A549 (cell line): Measurements from ENCODE around the gene COQ9. TPM values are rescaled to one million over a fixed set of nuclear protein-coding genes. Genes with fewer than 3 reads are reported as not detected.
A peak's percentile ranks its signal among the peaks of the same experiment; 100 is the strongest.

ENCODE experiments used
- ATAC-seq, 2 experiments: fragments of 200-7000 bp in 1 of 2; fragments of >200 bp in 1 of 2; cut with Nextera tagmentation in 1 of 2; cut with Tn5 transposase in 1 of 2; 3 replicates each; pipeline versions ENCODE4 v1.8.0 to v1.9.1; 2018 to 2020; ENCODE audit warnings: mild to moderate bottlenecking in 1 of 2, moderate library complexity in 1 of 2
- CTCF ChIA-PET: fragments of 300-600 bp; sonication (Branson Sonifier 250); formaldehyde crosslinking; extraction: SDS; loops from one replicate; lab custom pipeline; 2021; ENCODE audit warnings: antibody characterized with exemption, inconsistent platforms; lab: Yijun Ruan, JAX
- POLR2A ChIA-PET: fragments of 350-600 bp; formaldehyde crosslinking; extraction: SDS; loops from one replicate; lab custom pipeline; 2021; ENCODE audit warnings: antibody characterized with exemption, inconsistent platforms; lab: Yijun Ruan, JAX
- DNase-seq, 2 experiments: peaks; one replicate each; pipeline versions ENCODE4 v3.0.0 to v3.0.0-alpha.2; 2011 to 2016; ENCODE audit warnings: low read depth in 1 of 2, low spot score in 1 of 2
- FAIRE-seq: peaks from 2 replicates; lab custom pipeline; 2011; peaks lifted over from hg19 to GRCh38; lab: Jason Lieb, UNC
- H3K27ac ChIP-seq, 2 experiments: fragments of >200 bp; sonication (Bioruptor Twin); formaldehyde crosslinking; 3 replicates each; pipeline ENCODE4 v1.5.1; 2016 to 2017
- H3K4me1 ChIP-seq: fragments of >200 bp; sonication (Bioruptor Twin); formaldehyde crosslinking; 3 replicates; pipeline ENCODE4 v1.6.1; 2016
- H3K4me2 ChIP-seq: fragments of >200 bp; sonication (Bioruptor Twin); formaldehyde crosslinking; 3 replicates; pipeline ENCODE4 v1.6.1; 2016
- H3K4me3 ChIP-seq: fragments of >200 bp; sonication (Bioruptor Twin); formaldehyde crosslinking; 3 replicates; pipeline ENCODE4 v1.5.1; 2016
- H3K9me3 ChIP-seq: fragments of >200 bp; sonication (Bioruptor Twin); formaldehyde crosslinking; 3 replicates; pipeline ENCODE4 v1.6.1; 2016
- FOXS1 ChIP-seq: fragments of 250-450 bp; sonication (Bioruptor Pico); IDR thresholded peaks from 2 replicates; pipeline ENCODE4 v1.5.0; 2020; ENCODE audit warnings: mild to moderate bottlenecking, moderate library complexity
- KDM1A ChIP-seq: fragments of 200-600 bp; sonication (generic); IDR thresholded peaks from 2 replicates; pipeline ENCODE4 v1.6.1; 2016; ENCODE audit warnings: low read depth, mild to moderate bottlenecking
- MAFK ChIP-seq: fragments of 450-650 bp; IDR thresholded peaks from 2 replicates; pipeline ENCODE4 v1.6.1; 2014; ENCODE audit not compliant: partially characterized antibody
- RARB ChIP-seq: fragments of 250-450 bp; sonication (Bioruptor Pico); IDR thresholded peaks from 2 replicates; pipeline ENCODE4 v1.8.0; 2021; ENCODE audit warnings: mild to moderate bottlenecking, moderate library complexity
- RFX5 ChIP-seq: fragments of 450-650 bp; IDR thresholded peaks from 2 replicates; pipeline ENCODE4 v1.7.1; 2014; ENCODE audit warnings: antibody characterized with exemption, mild to moderate bottlenecking, moderate library complexity
- TP53 ChIP-seq: fragments of 250-450 bp; sonication (Bioruptor Pico); IDR thresholded peaks from 2 replicates; pipeline ENCODE4 v1.5.0; 2021; ENCODE audit warnings: mild to moderate bottlenecking, moderate library complexity
- ZFP36 ChIP-seq: fragments of 450-650 bp; IDR thresholded peaks from 2 replicates; pipeline ENCODE4 v1.6.1; 2014; ENCODE audit warnings: borderline replicate concordance; ENCODE audit not compliant: partially characterized antibody
- ZSCAN20 ChIP-seq: fragments of 250-450 bp; sonication (Bioruptor Pico); IDR thresholded peaks from 2 replicates; pipeline ENCODE4 v1.8.0; 2022; ENCODE audit warnings: mild to moderate bottlenecking, moderate library complexity
- WGBS: methylation state at CpG from one replicate; pipeline ENCODE4 v1.1.6; 2017; ENCODE audit errors: missing lambda C conversion rate; 5-methylcytosine and 5-hydroxymethylcytosine counted together
- polyA plus RNA-seq, 4 experiments: library from polyadenylated mRNA; depleted of rRNA in 3 of 4; stranded (reverse); fragments of >200 nt; fragmentation: RNase III in 1 of 4; extraction: RNeasy Plus Mini Kit Qiagen cat#74134 plus additional on column Dnase treatment in 1 of 4; gene quantifications; 2 replicates in 3 of 4; 3 replicates in 1 of 4; pipeline ENCODE4 v1.2.3, GENCODE V29; 2011 to 2017
- TF ChIP-seq, protein P1 (sequence below): fragments of 250-450 bp; sonication (Bioruptor Pico); IDR thresholded peaks from 2 replicates; pipeline ENCODE4 v1.5.0; 2021; ENCODE audit warnings: mild to moderate bottlenecking, moderate library complexity, borderline replicate concordance
- TF ChIP-seq, protein P2 (sequence below): fragments of 250-450 bp; sonication (Bioruptor Pico); IDR thresholded peaks from 2 replicates; pipeline ENCODE4 v1.5.0; 2020; ENCODE audit warnings: low read depth, mild to moderate bottlenecking, moderate library complexity
- TF ChIP-seq, protein P3 (sequence below): fragments of >200 bp; sonication (Bioruptor Twin); formaldehyde crosslinking; IDR thresholded peaks from 3 replicates; pipeline ENCODE4 v1.6.1; 2016
- TF ChIP-seq, protein P4 (sequence below): fragments of >200 bp; sonication (Bioruptor Twin); formaldehyde crosslinking; IDR thresholded peaks from 2 replicates; pipeline ENCODE4 v1.6.1; 2016
- TF ChIP-seq, protein P5 (sequence below): fragments of 450-650 bp; IDR thresholded peaks from 2 replicates; pipeline ENCODE4 v1.6.1; 2014; ENCODE audit warnings: antibody characterized with exemption

The COQ9 gene
- polyA plus RNA-seq, 2 of the 4 experiments (the other 2 are of a cell fraction), result 47.2 to 109 TPM

DNA sequence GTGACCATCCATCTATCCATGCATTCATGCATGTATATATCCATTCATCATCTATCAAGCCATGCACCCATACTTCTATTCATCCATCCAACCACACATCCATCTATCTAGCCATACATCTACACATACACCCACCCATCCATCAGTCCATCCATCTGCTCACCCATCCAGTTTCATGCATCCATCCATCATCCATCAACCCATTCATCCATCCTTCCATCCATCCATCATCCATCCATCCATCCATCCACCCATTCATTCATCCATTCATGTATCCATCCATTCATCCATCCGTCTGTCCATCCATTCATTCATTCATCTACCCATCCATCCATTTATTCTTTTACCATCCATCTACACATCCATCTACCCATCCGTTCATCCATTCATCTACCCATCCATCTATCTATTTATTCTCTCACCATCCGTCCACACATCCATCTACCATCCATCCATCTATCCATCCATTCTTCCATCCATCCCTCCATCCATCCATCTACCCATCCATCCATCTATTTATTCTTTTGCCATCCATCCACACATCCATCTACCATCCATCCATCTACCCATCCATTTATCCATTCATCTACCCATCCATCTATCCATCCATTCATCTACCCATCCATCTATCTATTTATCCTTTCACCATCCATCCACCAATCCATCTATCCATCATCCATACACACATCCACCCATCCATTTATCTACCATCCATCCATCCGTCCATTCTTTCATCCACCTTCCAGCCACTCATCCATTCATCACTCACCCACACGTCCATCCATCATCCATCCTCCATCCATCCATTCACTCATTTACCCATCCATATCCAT lies 39.5 kb upstream of the COQ9 start (continued):
- TF ChIP-seq, protein P1, sequence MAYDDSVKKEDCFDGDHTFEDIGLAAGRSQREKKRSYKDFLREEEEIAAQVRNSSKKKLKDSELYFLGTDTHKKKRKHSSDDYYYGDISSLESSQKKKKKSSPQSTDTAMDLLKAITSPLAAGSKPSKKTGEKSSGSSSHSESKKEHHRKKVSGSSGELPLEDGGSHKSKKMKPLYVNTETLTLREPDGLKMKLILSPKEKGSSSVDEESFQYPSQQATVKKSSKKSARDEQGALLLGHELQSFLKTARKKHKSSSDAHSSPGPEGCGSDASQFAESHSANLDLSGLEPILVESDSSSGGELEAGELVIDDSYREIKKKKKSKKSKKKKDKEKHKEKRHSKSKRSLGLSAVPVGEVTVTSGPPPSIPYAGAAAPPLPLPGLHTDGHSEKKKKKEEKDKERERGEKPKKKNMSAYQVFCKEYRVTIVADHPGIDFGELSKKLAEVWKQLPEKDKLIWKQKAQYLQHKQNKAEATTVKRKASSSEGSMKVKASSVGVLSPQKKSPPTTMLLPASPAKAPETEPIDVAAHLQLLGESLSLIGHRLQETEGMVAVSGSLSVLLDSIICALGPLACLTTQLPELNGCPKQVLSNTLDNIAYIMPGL (CRISPR knock-in tag), result no peak

DNA sequence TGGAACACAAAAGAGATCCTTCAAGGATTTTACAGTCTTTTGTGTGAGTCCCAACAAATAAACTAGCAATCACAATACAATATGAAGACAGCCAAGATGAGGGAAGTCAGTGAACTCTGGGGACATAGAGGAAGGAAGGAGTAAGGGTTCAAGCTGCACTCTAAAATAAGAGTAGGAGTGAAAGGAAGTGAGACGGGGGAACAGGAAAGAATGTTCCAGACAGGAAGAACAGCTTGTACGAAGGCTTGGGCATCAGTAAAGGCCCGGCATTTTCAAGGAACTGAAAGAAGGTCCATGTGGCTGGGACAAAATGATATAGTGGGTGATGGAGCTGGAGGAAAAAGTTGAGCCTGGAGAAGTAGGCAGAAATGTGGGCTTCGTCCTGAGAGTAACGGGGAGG lies 38.2 kb upstream of the COQ9 start:
- WGBS, result 80% methylated on average over 5 of the region's 5 CpGs
- CTCF ChIA-PET, result interaction anchor here (0.9 to 1.9 kb wide), 4 partner anchors 9 to 109 kb away, joined by 3 to 15 read pairs (median 6); no protein-coding TSS in a partner anchor
- no peak overlapping the region for H3K4me3 ChIP-seq
- POLR2A ChIA-PET, result no interaction called here
- no peak overlapping the region for H3K4me2 ChIP-seq
- FAIRE-seq, result no peak
- DNase-seq, result no peak
- H3K27ac ChIP-seq, result no peak overlapping the region
- no peaks in the 10 kb centered on the region for H3K4me1 ChIP-seq
- ATAC-seq, result no peak
- H3K9me3 ChIP-seq, result no peaks in the 10 kb centered on the region
- TF ChIP-seq TP53, result no peak
- TF ChIP-seq, protein P2, sequence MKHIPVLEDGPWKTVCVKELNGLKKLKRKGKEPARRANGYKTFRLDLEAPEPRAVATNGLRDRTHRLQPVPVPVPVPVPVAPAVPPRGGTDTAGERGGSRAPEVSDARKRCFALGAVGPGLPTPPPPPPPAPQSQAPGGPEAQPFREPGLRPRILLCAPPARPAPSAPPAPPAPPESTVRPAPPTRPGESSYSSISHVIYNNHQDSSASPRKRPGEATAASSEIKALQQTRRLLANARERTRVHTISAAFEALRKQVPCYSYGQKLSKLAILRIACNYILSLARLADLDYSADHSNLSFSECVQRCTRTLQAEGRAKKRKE (CRISPR knock-in tag), result no peak
- TF ChIP-seq MAFK, result no peak
- TF ChIP-seq RARB (CRISPR knock-in tag), result no peak
- TF ChIP-seq RFX5, result no peak
- TF ChIP-seq, protein P3, sequence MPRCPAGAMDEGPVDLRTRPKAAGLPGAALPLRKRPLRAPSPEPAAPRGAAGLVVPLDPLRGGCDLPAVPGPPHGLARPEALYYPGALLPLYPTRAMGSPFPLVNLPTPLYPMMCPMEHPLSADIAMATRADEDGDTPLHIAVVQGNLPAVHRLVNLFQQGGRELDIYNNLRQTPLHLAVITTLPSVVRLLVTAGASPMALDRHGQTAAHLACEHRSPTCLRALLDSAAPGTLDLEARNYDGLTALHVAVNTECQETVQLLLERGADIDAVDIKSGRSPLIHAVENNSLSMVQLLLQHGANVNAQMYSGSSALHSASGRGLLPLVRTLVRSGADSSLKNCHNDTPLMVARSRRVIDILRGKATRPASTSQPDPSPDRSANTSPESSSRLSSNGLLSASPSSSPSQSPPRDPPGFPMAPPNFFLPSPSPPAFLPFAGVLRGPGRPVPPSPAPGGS, result no peak
- TF ChIP-seq ZSCAN20 (CRISPR knock-in tag), result no peak

DNA sequence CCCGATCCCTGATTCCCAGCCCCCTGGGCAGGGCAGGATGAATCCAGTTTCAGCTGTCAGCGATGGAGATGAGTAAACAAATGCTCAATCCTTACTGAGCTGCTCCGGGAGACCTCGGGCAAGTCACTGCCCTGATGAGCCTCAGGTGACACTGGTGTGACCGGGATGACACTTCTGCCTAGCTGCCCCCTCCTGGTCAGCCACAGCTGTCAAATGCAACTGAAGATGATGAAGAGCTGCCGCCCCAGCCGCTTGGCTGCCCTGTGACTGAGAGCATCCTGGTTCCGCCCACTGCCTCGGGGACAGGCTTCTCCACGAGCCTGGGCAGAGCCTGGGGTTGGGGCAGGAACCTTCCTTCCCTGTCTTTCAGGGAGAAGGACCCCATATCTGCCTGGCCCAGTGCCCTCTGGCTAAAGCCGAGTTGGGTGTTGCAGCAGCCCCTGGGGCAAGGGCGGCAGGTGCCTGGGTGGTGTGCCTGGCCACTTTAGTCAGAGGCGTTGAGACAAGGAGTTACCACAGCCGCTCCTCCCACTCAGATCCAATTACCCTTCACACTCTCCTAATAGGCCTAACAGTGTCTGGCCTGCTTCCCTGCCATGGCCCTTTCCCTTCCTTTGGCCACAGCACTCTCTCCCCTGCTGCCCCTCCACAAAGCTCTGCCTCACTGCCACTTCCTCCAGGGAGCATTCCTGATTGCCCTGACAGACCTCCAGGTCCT lies 37.2 kb upstream of the COQ9 start:
- H3K4me1 ChIP-seq, result no peaks in the 10 kb centered on the region
- ChIA-PET POLR2A (no interaction called here), CTCF (interaction anchor here (0.9 to 1.9 kb wide), 3 partner anchors 8 to 110 kb away, joined by 3 to 15 read pairs (median 10); no protein-coding TSS in a partner anchor)
- no peak overlapping the region for H3K4me2 ChIP-seq
- H3K27ac ChIP-seq, result no peak overlapping the region
- ATAC-seq, result no peak
- DNase-seq, result no peak
- H3K9me3 ChIP-seq, result no peaks in the 10 kb centered on the region
- no peak overlapping the region for H3K4me3 ChIP-seq
- FAIRE-seq, result no peak
- TF ChIP-seq, protein P4, sequence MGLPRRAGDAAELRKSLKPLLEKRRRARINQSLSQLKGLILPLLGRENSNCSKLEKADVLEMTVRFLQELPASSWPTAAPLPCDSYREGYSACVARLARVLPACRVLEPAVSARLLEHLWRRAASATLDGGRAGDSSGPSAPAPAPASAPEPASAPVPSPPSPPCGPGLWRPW, result no peak
- TF ChIP-seq, protein P1 (CRISPR knock-in tag), result no peak
- TF ChIP-seq ZFP36 (peak; percentile 65), FOXS1 (CRISPR knock-in tag) (no peak), KDM1A (no peak)
- TF ChIP-seq, protein P5, sequence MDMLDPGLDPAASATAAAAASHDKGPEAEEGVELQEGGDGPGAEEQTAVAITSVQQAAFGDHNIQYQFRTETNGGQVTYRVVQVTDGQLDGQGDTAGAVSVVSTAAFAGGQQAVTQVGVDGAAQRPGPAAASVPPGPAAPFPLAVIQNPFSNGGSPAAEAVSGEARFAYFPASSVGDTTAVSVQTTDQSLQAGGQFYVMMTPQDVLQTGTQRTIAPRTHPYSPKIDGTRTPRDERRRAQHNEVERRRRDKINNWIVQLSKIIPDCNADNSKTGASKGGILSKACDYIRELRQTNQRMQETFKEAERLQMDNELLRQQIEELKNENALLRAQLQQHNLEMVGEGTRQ, result no peak
- 63% methylated on average over 13 of the region's 14 CpGs for WGBS
